ENCODE results near the gene PLOD3. TPM values are rescaled to one million over a fixed set of nuclear protein-coding genes. Genes with fewer than 3 reads are reported as not detected.
A peak's percentile ranks its signal among the peaks of the same experiment; 100 is the strongest.

The PLOD3 gene
- total RNA-seq, 2 donors from 2014 or later = 66.2 to 72.3 TPM

- H3K9me3 Mint-ChIP-seq = no peaks in the 10 kb centered on the region
- ATAC-seq = no peak
- peaks cover 20 to 26% of the 10 kb centered on the region in 2 donors for H3K4me1 Mint-ChIP-seq (ENCODE audit: low read depth in 2 of 2)
- DNase-seq (ENCODE audit: low spot score) = no peak
- H3K27me3 Mint-ChIP-seq = no peaks in the 10 kb centered on the region
- H3K36me3 Mint-ChIP-seq = peaks cover 5% of the 10 kb centered on the region
- peak overlapping the region; percentile 91 to 92 for H3K27ac Mint-ChIP-seq
- peak overlapping the region; percentile 98 for H3K4me3 Mint-ChIP-seq
These were observed 26.4 kb upstream of the PLOD3 start for GRCh38 chr7:101243646-101244374.

GRCh38 chr7:101241443-101242349, 24.3 kb upstream of the PLOD3 start:
- no peaks in the 10 kb centered on the region for H3K36me3 Mint-ChIP-seq
- no peak overlapping the region for H3K4me3 Mint-ChIP-seq
- no peaks in the 10 kb centered on the region for H3K9me3 Mint-ChIP-seq
- no peak overlapping the region for H3K27ac Mint-ChIP-seq
- H3K4me1 Mint-ChIP-seq (ENCODE audit: low read depth in 2 of 2) = peaks cover 14 to 21% of the 10 kb centered on the region in 2 donors
- no peak for ATAC-seq
- no peaks in the 10 kb centered on the region for H3K27me3 Mint-ChIP-seq
- DNase-seq (ENCODE audit: low spot score) = no peak

GRCh38 chr7:101241015-101241363, 23.6 kb upstream of the PLOD3 start:
- H3K27me3 Mint-ChIP-seq = no peaks in the 10 kb centered on the region

DNA sequence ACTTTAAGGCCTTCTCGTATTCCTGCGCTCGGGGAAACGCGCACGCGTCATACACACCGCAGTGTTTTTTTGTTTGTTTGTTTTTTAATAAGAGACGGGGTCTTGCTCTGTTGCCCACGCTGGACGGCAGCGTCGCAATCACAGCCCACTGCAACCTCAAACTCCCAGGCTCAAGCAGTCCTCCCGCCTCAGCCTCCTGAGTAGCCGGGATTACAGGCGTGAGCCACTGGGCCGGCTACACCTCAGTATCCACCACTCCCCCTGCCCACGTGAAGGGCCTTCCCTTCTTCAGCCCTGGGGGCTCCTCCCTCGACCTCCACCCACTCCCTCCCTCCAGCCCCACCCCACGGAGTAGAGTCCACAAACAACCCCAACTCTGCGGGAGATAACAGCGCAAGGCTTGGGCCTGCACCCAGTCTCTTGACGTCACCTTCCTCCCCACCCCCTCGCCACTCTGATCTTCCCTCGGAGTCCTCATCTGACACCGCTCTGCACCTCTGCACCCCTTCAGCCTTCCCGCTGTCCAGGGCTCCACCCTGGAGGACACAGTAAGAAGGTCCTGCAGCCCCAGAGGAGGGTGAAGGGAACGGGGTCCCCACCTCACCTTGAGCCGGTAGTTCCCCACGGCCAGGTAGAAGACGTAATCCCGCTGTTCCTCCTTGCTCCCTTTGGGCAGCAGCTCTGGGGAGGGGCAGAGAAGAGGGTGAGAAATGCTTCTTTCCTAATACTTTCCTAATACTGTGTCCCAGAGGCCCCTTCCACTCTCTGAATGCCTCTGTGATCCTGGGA, 23.0 kb upstream of the PLOD3 start:
- no peaks in the 10 kb centered on the region for H3K9me3 Mint-ChIP-seq
- peaks cover 14 to 17% of the 10 kb centered on the region in 2 donors for H3K4me1 Mint-ChIP-seq (ENCODE audit: low read depth in 2 of 2)
- H3K36me3 Mint-ChIP-seq = no peaks in the 10 kb centered on the region
- no peak overlapping the region for H3K27ac Mint-ChIP-seq
- no peak overlapping the region for H3K4me3 Mint-ChIP-seq
- no peaks in the 10 kb centered on the region for H3K27me3 Mint-ChIP-seq
- no peak for ATAC-seq
- DNase-seq (ENCODE audit: low spot score) = peak; percentile 10

More at GRCh38 chr7:101241015-101241363, 23.6 kb upstream of the PLOD3 start:
- no peak overlapping the region for H3K4me3 Mint-ChIP-seq
- no peaks in the 10 kb centered on the region for H3K36me3 Mint-ChIP-seq
- H3K4me1 Mint-ChIP-seq (ENCODE audit: low read depth in 2 of 2) = peaks cover 14 to 21% of the 10 kb centered on the region in 2 donors
- H3K27ac Mint-ChIP-seq = no peak overlapping the region
- H3K9me3 Mint-ChIP-seq = no peaks in the 10 kb centered on the region
- ATAC-seq (no peak), DNase-seq (ENCODE audit: low spot score) (no peak)

DNA sequence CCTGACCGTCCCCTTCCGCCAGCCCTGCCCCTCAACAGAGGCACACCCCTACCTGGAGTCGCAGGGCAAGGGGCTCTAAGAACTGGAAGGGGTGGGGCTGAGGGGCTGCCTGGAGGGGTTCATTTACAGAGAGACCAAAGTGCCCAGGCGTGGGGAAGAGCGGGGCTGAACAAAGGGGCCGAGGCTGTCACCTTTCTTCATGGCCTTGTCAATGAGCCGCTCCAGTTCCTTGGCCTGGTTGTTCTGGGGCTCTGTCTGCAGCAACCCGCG, 22.5 kb upstream of the PLOD3 start:
- no peaks in the 10 kb centered on the region for H3K27me3 Mint-ChIP-seq
- no peak overlapping the region for H3K27ac Mint-ChIP-seq
- peaks cover 9 to 11% of the 10 kb centered on the region in 2 donors for H3K4me1 Mint-ChIP-seq (ENCODE audit: low read depth in 2 of 2)
- no peaks in the 10 kb centered on the region for H3K36me3 Mint-ChIP-seq
- no peaks in the 10 kb centered on the region for H3K9me3 Mint-ChIP-seq
- DNase-seq (ENCODE audit: low spot score) (no peak), ATAC-seq (no peak)
- H3K4me3 Mint-ChIP-seq = no peak overlapping the region

DNA sequence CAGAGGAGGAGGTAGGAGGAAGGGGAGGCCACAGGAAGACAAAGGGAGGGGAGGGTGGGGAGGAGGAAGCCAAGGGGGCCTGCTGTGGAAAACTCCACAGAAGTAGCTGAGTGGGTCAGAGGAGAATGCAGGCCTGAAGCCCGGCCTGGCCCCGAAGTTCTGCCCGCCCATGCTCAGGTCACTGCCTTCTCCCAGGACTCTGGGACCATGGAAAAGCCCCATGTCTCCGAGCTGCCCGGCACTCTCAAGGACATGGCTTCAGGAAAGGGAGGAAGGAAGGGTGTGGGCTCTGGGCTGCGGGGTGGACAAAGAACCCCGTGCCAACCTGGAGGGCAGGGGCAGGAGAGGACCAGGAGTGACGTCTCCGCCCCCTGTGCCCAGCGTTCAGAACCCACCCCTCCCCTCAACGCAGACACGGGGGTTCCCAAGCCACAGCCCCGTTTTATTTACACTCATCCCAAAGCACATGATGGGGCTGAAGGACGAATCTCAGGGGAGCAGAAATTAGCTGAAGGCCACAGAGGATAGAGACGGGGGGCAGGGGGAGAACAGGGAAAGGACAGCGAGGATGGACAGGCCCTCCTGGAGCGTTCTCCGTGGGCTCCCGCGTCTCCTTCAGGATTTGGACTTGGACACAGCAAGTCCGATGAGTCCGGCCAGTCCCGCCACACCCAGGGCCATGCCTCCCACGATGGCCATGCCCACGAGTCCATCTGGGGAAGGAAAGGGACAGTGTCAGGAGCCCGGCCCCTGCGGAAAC, 22.0 kb upstream of the PLOD3 start:
- Mint-ChIP-seq H3K36me3 (no peaks in the 10 kb centered on the region), H3K27me3 (no peaks in the 10 kb centered on the region), H3K4me1 (ENCODE audit: low read depth in 2 of 2) (peaks cover 6 to 7% of the 10 kb centered on the region in 2 donors), H3K9me3 (no peaks in the 10 kb centered on the region), H3K27ac (no peak overlapping the region), H3K4me3 (no peak overlapping the region)
- DNase-seq (ENCODE audit: low spot score) (peak; percentile 61), ATAC-seq (no peak)

- Mint-ChIP-seq H3K4me1 (ENCODE audit: low read depth in 2 of 2) (peaks cover 1% of the 10 kb centered on the region in 2 donors), H3K27ac (no peak overlapping the region), H3K27me3 (no peaks in the 10 kb centered on the region), H3K36me3 (no peaks in the 10 kb centered on the region), H3K9me3 (no peaks in the 10 kb centered on the region), H3K4me3 (no peak overlapping the region)
- no peak for DNase-seq (ENCODE audit: low spot score)
- ATAC-seq = no peak
These were observed 21.1 kb upstream of the PLOD3 start for GRCh38 chr7:101238226-101239182.

- H3K9me3 Mint-ChIP-seq = no peaks in the 10 kb centered on the region
- ATAC-seq (no peak), DNase-seq (ENCODE audit: low spot score) (no peak)
- H3K27me3 Mint-ChIP-seq = no peaks in the 10 kb centered on the region
- H3K36me3 Mint-ChIP-seq = no peaks in the 10 kb centered on the region
- H3K4me1 Mint-ChIP-seq (ENCODE audit: low read depth in 2 of 2) = no peaks in the 10 kb centered on the region
- no peak within 1 kb of the TSS for H3K4me3 Mint-ChIP-seq
- no peak within 1 kb of the TSS for H3K27ac Mint-ChIP-seq
These were observed 20.1 kb upstream of the PLOD3 start, which contains the start of gene CLDN15 for GRCh38 chr7:101237206-101238067. CLDN15 (minus strand) TSS chr7:101237802; CDS start chr7:101237581, 221 bp downstream.

DNA sequence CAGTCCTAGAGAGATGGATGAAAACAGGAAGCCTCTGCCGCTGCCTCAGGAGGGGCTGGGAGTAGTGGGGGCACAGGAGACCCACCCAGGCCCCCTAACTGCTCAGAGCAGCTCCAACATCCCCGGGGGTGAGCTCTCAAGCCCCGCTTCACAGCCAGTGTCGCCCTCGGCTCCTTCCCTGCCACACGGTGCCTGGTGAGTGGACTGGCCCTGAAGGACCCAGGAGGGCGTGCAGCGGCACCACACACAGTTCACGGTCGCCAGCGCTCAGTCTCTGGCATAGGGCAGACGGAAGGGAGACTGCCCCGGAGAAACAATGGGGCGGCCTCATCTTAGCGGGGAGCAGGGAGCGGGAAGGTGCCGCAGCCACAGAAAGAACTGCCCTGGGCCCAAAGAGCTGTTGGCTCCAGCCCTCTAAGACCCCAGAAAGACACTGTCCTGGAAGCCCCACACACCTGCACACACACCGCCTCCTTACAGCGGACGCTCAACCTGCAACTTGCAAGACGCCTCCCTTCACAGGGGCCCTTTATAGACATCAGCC, 19.0 kb upstream of the PLOD3 start:
- no peak for ATAC-seq
- DNase-seq (ENCODE audit: low spot score) = no peak
- no peak overlapping the region for H3K4me3 Mint-ChIP-seq
- H3K4me1 Mint-ChIP-seq (ENCODE audit: low read depth in 2 of 2) = no peaks in the 10 kb centered on the region
- H3K27ac Mint-ChIP-seq = no peak overlapping the region
- no peaks in the 10 kb centered on the region for H3K36me3 Mint-ChIP-seq
- H3K9me3 Mint-ChIP-seq = no peaks in the 10 kb centered on the region
- no peaks in the 10 kb centered on the region for H3K27me3 Mint-ChIP-seq

DNA sequence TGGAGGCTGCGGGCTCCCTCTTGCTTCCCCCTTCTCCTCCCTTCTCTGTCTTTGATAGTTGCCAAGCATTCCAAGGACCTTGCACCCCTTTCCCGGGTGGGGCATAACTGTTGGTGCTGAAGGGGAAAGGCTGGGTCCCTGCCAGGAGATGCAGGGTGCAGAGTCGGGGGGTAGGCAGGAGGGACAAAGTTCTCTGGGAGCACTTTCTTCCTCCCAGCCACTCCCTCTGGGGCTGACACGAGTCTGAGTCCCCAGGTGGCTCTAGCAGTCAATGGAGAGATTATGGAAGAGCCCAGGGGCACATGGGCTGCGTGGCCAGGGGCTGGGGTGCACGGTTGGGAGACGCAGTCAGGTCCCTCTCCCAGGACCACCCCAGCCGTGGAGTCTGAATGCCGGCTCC, 18.1 kb upstream of the PLOD3 start:
- Mint-ChIP-seq H3K27me3 (no peaks in the 10 kb centered on the region), H3K9me3 (no peaks in the 10 kb centered on the region), H3K4me1 (ENCODE audit: low read depth in 2 of 2) (peaks cover 3 to 4% of the 10 kb centered on the region in 2 donors), H3K27ac (no peak overlapping the region), H3K4me3 (no peak overlapping the region), H3K36me3 (no peaks in the 10 kb centered on the region)
- ATAC-seq = no peak
- DNase-seq (ENCODE audit: low spot score) = no peak

GRCh38 chr7:101235050-101235449, 17.7 kb upstream of the PLOD3 start:
- no peaks in the 10 kb centered on the region for H3K36me3 Mint-ChIP-seq
- no peak overlapping the region for H3K27ac Mint-ChIP-seq
- DNase-seq (ENCODE audit: low spot score) = peak; percentile 32
- no peaks in the 10 kb centered on the region for H3K27me3 Mint-ChIP-seq
- no peak for ATAC-seq
- H3K9me3 Mint-ChIP-seq = no peaks in the 10 kb centered on the region
- no peak overlapping the region for H3K4me3 Mint-ChIP-seq
- peaks cover 5 to 6% of the 10 kb centered on the region in 2 donors for H3K4me1 Mint-ChIP-seq (ENCODE audit: low read depth in 2 of 2)

Measured in natural killer cell treated with Interleukin-12 subunit alpha and Interleukin-12 subunit beta and Interleukin-15 and Interleukin-18, amount 100 ng/mL, for 72 hours (primary cell).